ENCODE measurements around the gene VTCN1. TPM values are rescaled to one million over a fixed set of nuclear protein-coding genes. Genes with fewer than 3 reads are reported as not detected.
"Not testable (repeated sequence)": the region's sequence is repeated elsewhere in the genome, so short reads cannot be mapped to it uniquely, and the experiment has no call there.

VTCN1 gene
- total RNA-seq, 1 experiment from 2014 or later: not detected

DNA sequence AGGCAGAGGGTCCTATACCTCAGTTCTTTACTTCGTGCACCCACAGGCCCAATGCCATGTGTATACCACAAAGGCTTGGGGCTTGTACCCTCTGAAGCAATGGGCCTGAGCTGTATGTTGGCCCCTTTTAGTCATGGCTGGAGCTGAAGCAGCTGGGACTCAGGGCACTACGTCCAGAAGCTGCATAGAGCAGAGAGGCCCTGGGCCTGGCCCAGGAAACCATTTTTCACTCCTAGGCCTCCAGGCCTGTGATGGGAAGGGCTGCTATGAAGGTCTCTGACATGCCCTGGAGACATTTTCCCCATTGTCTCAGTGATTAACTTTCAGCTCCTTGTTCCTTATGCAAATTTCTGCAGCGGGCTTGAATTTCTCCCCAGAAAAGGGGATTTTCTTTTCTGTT, 48.1 kb upstream of the VTCN1 start (continued):
- TF ChIP-seq, protein P1, sequence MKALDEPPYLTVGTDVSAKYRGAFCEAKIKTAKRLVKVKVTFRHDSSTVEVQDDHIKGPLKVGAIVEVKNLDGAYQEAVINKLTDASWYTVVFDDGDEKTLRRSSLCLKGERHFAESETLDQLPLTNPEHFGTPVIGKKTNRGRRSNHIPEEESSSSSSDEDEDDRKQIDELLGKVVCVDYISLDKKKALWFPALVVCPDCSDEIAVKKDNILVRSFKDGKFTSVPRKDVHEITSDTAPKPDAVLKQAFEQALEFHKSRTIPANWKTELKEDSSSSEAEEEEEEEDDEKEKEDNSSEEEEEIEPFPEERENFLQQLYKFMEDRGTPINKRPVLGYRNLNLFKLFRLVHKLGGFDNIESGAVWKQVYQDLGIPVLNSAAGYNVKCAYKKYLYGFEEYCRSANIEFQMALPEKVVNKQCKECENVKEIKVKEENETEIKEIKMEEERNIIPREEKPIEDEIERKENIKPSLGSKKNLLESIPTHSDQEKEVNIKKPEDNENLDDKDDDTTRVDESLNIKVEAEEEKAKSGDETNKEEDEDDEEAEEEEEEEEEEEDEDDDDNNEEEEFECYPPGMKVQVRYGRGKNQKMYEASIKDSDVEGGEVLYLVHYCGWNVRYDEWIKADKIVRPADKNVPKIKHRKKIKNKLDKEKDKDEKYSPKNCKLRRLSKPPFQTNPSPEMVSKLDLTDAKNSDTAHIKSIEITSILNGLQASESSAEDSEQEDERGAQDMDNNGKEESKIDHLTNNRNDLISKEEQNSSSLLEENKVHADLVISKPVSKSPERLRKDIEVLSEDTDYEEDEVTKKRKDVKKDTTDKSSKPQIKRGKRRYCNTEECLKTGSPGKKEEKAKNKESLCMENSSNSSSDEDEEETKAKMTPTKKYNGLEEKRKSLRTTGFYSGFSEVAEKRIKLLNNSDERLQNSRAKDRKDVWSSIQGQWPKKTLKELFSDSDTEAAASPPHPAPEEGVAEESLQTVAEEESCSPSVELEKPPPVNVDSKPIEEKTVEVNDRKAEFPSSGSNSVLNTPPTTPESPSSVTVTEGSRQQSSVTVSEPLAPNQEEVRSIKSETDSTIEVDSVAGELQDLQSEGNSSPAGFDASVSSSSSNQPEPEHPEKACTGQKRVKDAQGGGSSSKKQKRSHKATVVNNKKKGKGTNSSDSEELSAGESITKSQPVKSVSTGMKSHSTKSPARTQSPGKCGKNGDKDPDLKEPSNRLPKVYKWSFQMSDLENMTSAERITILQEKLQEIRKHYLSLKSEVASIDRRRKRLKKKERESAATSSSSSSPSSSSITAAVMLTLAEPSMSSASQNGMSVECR (CRISPR knock-in tag; IDR thresholded peaks at IDR 0.05; ENCODE audit: borderline replicate concordance): no peak
- TF ChIP-seq TEAD4 (CRISPR knock-in tag; IDR thresholded peaks at IDR 0.05) (no peak), GRHL2 (CRISPR knock-in tag; IDR thresholded peaks at IDR 0.05; ENCODE audit: insufficient replicate concordance, severe bottlenecking) (no peak), ZNF263 (CRISPR knock-in tag; IDR thresholded peaks at IDR 0.05; ENCODE audit: low read depth) (no peak)

DNA sequence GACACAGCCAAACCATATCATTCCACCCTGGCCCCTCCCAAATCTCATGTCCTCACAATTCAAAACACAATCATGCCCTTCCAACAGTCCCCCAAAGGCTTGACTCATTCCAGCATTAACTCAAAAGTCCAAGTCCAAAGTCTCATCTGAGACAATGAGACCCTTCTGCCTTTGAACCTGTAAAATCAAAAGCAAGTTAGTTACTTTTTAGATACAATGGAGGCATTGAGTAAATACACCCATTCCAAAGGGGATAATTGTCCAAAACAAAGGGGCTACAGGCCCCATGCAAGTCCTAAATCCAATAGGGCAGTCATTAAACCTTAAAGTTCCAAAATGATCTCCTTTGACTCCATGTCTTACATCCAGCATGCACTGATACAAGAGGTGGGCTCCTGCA, 47.3 kb upstream of the VTCN1 start:
- ATAC-seq; DNase-seq (ENCODE audit: low spot score); H3K27me3 Mint-ChIP-seq (ENCODE audit: low read depth); POLR2A ChIA-PET; H3K27ac Mint-ChIP-seq; H3K4me3 Mint-ChIP-seq; CTCF ChIA-PET; H3K4me1 Mint-ChIP-seq: not testable (repeated sequence)
- Mint-ChIP-seq H3K36me3 (peaks cover 31% of the 10 kb centered on the region), H3K9me3 (peaks cover 40% of the 10 kb centered on the region)

DNA sequence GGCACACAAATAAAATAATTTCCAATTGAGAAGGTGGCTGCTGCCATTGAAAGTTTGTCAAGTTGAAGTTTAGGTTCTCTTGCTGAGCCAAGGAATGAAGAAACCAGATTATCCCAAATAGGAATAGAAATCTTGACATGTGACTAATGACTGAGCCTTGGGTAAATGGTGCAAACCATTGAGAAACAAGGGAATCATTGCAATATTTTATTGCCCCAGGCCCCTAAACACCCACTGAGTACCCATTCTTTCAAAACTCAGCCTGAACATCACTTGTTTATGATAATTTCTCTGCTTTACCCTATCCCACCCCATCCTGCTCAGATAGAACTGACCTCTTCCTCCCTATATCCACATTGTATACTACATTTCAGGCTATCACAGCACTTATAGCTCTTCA, 46.6 kb upstream of the VTCN1 start:
- ChIA-PET POLR2A (no interaction called here), CTCF (no interaction called here)
- TF ChIP-seq SP1 (CRISPR knock-in tag; conservative IDR thresholded peaks at IDR 0.05) (no peak), CREM (CRISPR knock-in tag; IDR thresholded peaks at IDR 0.05) (no peak), CBFB (CRISPR knock-in tag; IDR thresholded peaks at IDR 0.05; ENCODE audit: low read depth) (no peak), ZNF416 (CRISPR knock-in tag; IDR thresholded peaks at IDR 0.05) (no peak), ZNF423 (CRISPR knock-in tag; IDR thresholded peaks at IDR 0.05) (no peak)
- TF ChIP-seq, protein P2, sequence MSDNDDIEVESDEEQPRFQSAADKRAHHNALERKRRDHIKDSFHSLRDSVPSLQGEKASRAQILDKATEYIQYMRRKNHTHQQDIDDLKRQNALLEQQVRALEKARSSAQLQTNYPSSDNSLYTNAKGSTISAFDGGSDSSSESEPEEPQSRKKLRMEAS (CRISPR knock-in tag; IDR thresholded peaks at IDR 0.05): no peak
- TF ChIP-seq, protein P3, sequence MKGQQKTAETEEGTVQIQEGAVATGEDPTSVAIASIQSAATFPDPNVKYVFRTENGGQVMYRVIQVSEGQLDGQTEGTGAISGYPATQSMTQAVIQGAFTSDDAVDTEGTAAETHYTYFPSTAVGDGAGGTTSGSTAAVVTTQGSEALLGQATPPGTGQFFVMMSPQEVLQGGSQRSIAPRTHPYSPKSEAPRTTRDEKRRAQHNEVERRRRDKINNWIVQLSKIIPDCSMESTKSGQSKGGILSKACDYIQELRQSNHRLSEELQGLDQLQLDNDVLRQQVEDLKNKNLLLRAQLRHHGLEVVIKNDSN (CRISPR knock-in tag; IDR thresholded peaks at IDR 0.05): no peak
- TF ChIP-seq, protein P4, sequence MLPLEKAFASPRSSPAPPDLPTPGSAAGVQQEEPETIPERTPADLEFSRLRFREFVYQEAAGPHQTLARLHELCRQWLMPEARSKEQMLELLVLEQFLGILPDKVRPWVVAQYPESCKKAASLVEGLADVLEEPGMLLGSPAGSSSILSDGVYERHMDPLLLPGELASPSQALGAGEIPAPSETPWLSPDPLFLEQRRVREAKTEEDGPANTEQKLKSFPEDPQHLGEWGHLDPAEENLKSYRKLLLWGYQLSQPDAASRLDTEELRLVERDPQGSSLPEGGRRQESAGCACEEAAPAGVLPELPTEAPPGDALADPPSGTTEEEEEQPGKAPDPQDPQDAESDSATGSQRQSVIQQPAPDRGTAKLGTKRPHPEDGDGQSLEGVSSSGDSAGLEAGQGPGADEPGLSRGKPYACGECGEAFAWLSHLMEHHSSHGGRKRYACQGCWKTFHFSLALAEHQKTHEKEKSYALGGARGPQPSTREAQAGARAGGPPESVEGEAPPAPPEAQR (CRISPR knock-in tag; IDR thresholded peaks at IDR 0.05): no peak
- Mint-ChIP-seq H3K4me1 (peaks cover 2% of the 10 kb centered on the region; the same call in 1 of the 2 replicates), H3K9me3 (peaks cover 43% of the 10 kb centered on the region), H3K36me3 (peaks cover 31% of the 10 kb centered on the region), H3K27ac (no peak overlapping the region), H3K4me3 (no peak overlapping the region), H3K27me3 (ENCODE audit: low read depth) (peaks cover 3% of the 10 kb centered on the region)
- DNase-seq (ENCODE audit: low spot score) (no peak), ATAC-seq (no peak)

DNA sequence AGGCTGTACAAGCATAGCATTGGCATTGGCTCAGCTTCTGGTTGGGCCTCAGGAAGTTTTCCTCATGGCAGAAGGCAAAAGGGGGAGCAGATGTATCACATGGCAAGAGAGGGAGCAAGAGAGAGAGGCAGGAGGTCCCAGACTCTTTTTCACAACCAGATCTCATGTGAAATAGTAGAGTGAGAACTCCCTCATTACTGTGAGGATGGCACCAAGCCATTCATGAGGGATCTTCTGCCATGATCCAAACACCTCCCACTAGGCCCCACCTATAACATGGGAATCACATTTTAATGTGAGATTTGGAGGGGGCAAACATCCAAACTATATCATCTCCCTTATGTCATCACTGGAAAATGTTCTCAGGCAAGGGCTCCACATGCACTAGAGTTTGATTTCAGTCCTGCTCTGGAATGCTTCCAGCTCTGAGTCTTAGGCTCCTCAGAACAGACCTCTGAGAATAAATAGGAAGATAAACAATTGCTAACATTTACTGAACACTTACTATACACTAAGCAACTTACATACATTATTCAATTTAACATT, 39.4 kb upstream of the VTCN1 start:
- POLR2A ChIA-PET: no interaction called here
- Mint-ChIP-seq H3K4me1 (peaks cover 15% of the 10 kb centered on the region), H3K36me3 (no peaks in the 10 kb centered on the region), H3K27me3 (ENCODE audit: low read depth) (no peaks in the 10 kb centered on the region), H3K27ac (no peak overlapping the region), H3K4me3 (no peak overlapping the region), H3K9me3 (peaks cover 3% of the 10 kb centered on the region; the same call in 1 of the 2 replicates)
- ATAC-seq (no peak), DNase-seq (ENCODE audit: low spot score) (no peak)
- CTCF ChIA-PET: no interaction called here
- TF ChIP-seq, protein P5, sequence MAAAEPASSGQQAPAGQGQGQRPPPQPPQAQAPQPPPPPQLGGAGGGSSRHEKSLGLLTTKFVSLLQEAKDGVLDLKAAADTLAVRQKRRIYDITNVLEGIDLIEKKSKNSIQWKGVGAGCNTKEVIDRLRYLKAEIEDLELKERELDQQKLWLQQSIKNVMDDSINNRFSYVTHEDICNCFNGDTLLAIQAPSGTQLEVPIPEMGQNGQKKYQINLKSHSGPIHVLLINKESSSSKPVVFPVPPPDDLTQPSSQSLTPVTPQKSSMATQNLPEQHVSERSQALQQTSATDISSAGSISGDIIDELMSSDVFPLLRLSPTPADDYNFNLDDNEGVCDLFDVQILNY (CRISPR knock-in tag; IDR thresholded peaks at IDR 0.05): no peak
- TF ChIP-seq IRF2 (CRISPR knock-in tag; IDR thresholded peaks at IDR 0.05; ENCODE audit: borderline replicate concordance, low read depth) (no peak), CREM (CRISPR knock-in tag; IDR thresholded peaks at IDR 0.05) (no peak), KAT7 (CRISPR knock-in tag; IDR thresholded peaks at IDR 0.05; ENCODE audit: borderline replicate concordance) (no peak), RORB (CRISPR knock-in tag; IDR thresholded peaks at IDR 0.05) (no peak)
- TF ChIP-seq, protein P1 (CRISPR knock-in tag; IDR thresholded peaks at IDR 0.05; ENCODE audit: borderline replicate concordance): no peak
- TF ChIP-seq, protein P6, sequence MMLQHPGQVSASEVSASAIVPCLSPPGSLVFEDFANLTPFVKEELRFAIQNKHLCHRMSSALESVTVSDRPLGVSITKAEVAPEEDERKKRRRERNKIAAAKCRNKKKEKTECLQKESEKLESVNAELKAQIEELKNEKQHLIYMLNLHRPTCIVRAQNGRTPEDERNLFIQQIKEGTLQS (CRISPR knock-in tag; conservative IDR thresholded peaks at IDR 0.05): no peak

All from WTC11 (cell line).